Retina (tissue), 1 donor: Measurements from ENCODE around the gene DLX6.
"Not testable (repeated sequence)": the region's sequence is repeated elsewhere in the genome, so short reads cannot be mapped to it uniquely, and the experiment has no call there.

Experiments
- DNase-seq: peaks from one replicate; pipeline ENCODE4 v3.0.0-alpha.2; 2016

Gene DLX6

DNA sequence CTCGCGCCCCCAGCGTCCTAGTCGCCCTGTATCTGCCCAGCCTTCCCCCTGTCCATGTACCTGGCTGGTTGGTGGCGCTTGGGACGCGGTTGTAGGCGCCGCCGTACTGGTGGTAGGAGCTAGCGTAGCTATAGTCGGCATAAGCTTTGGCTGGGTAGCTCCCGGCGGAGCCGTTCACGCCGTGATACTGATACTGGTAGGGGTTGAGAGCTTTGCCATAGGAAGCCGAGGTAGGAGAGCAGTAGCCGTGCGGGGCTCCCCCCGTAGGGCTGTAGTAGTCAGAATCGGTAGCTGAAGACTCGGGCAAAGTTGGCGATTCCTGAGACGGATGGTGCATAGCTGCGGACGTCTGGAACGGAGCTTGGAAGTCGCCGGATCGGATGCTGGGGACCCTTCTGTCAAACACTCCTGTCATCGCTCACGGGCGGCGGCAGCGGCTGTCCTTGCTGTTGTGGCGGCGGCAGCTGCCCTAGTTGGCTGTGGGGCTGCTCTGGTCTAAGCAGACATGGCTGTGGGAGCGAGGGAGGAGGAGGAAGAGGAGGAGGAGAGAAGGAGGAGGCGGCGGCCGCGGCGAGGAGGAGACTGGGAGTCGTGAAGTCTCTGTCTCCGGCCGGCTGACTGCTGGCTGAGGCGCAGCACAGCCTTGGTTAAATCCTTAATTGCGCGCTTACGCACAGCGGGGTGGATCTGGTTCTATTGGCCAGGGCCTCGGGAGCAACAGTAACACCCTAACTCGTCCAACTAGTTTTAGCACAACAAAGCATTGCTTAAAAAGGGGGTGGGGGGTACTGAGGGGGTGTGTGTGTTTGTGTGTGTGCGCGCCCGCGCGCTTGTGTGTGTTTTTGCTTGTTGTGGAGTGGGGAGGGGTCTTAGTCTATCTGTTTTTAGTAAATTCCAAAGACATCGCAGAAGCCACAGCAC lies 19.1 kb downstream of the DLX6 start, which contains the start of gene DLX5:
Gene DLX5 (minus strand): TSS at position 623 of the 921 bp plus-strand sequence. CDS start 208 bp downstream, at position 415.
- peak; percentile 84 for DNase-seq

DNA sequence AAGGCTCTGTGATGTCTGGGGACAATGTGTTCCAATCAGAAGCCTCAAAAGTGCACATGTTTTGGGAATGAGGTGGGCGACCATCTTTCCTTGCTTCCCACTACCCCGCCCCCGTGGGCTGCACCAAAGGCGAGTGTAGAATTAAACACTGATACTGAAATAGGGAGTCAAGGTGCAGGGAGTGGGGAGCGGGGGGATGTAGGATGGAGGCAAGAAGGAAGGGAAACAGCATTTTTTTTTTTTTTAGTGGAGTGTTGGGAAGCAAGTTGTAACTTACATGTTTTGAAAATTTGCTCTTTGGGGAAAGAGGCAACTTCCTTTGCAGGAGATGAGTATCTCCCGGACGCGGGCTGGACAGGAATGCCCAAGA lies 19.8 kb downstream of the DLX6 start:
- DNase-seq = no peak

DNA sequence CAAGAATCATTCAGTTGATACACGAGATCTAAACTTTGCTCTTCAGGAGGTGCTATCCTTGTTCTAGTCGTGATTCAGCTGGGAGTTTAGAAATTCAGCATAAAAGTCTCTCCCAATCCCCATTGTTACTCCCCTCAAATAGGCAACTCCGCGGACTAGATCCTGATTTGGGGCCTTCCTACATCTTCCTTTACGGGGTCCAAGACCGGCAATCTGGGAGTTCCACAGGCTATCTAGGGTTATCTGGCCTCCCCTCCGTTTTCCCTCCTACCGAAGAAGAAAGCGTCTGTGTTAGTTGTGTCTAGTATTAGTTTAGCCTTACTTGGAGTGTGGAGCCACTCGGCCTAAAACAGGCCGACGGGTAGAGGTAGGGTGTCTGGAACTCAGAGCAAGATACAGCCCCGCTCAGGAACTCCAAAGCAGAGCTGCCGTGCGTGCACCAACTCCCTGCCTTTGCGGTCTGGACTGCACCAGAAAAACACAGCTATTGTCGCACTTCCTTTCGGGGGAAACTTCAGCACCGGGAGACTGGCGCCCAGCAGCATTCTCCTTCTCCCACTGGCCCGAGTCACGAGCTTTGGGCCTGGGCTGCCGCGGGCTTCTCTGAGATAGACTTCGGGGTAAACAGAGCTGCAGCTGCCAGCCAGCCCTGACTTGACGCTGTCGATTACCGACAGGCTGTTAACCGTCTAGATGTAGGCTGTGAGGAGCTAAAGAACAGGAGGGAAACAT lies 20.8 kb downstream of the DLX6 start:
- peak; percentile 73 for DNase-seq

DNA sequence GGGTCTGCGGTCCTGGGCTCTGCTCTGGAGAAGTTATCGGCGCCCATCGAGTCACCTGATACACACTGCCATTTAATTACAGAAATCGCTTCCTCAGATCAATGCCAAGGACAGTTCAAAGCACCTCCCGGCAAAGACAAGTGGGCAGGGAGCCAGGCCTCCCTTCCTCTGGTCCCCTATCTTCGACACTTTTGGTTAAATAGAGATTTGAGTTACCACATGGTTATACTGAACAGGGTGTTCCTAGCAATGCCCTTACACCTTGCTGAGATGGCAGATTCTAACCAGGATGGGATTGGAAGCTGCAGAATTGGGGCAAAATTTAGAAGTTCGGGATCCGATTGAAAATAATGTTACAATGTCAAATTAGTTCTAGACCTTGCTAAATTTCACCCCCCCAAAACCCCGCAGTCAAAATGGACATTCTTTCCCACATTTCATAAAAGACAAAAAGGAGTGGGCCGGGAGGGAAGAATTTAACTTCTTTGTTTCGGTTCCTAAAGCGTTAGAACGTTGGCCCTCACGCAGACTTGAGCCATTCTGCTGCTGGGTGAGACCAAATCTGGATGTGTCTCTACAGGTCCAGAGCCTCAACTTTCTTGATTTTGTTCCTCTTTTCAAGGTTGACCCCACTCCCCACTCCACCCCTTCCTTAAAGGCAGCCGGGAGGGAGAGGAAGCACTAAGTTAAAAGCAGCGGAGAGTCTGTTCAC lies 21.5 kb downstream of the DLX6 start:
- no peak for DNase-seq

DNA sequence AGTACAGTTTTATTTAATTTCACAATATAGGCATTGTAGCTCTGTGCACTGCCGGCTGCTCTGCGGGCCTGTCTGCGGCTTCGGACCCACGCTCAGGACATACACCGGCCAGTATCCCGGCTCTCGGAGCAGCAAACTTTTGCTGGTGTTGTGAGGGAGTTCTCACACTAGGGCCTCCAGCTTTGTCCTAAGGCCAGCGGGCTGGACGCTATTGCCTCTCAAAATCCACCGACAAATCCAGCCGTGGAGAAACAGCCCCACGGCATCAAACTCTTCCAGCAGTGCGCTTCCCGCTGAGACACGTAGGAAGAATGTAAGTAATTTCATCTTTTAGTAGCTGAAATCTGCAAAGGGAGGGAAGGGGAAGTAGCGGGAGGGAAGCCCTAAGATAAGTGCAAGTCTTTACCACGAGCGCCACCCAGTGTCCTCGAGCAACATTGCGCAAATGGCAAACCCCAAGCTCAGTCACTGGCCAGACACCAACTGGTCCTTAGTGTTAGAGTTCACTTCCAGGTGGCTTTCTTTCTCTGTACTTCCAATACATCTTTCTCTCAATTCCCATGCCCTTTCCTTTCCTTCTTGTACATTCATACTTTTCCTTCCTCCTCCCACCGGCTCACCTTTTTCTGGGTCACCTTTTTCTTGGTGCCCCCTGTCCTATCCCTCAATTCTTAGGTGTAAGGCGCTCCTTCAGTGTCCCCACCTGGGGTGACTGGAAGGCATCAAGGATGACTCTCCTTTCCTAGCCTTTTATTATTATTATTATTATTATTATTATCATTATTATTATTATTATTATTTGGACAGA lies 22.3 kb downstream of the DLX6 start:
- DNase-seq = peak; percentile 89

DNA sequence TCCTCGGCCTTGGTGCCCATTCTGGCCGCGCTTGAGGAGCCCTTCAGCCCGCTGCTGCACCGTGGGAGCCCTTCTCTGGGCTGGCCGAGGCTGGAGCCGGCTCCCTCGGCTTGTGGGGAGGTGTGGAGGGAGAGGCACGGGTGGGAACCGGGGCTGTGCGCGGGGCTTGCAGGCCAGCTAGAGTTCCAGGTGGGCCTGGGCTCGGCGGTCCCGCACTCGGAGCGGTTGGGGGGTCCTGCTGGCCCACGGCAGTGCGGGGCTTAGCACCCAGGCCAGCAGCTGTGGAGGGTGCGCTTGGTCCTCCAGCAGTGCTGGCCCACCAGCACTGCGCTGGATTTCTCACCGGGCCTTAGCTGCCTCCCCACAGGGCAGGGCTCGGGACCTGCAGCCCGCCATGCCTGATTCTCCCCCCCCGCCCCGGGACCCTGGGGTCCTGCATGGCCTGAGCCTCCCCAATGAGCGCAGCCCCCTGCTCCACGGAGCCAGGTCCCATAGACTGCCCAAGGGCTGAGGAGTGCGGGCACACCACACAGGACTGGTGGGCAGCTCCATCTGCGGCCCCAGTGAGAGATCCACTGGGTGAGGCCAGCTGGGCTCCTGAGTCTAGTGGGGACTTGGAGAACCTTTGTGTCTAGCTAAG lies 29.0 kb downstream of the DLX6 start:
- not testable (repeated sequence) for DNase-seq

DNA sequence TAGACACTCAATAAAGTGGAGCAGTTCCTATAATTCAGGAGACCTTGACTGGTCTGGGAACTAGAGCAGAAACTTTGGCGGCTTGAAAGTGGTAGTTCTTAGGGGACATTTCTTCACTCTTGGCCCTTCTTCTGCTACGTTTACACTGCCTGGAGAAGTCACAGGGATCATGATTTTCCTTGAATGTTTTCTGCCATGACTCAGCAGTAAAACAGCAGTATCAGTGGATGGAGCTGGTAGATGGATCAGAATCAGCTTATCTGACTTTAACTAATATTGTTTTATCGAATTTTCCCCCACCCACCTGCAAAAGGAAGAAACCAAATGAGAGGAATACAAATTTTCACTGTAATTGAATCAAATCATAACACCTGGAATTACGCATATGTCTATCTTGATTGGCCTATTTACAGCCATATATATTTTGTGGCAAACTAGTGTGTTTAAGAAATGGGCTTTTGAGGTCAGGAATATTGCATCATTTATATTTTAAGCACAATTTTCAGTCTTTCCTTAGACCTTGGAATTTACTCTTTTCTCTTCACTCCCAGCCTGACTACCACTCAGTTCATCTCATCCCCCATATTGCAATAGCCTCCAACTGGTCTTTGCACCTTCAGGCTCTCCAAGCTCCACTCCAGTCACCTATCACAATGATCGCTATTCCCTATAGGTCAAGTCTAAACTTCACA lies 34.2 kb downstream of the DLX6 start:
- no peak for DNase-seq

DNA sequence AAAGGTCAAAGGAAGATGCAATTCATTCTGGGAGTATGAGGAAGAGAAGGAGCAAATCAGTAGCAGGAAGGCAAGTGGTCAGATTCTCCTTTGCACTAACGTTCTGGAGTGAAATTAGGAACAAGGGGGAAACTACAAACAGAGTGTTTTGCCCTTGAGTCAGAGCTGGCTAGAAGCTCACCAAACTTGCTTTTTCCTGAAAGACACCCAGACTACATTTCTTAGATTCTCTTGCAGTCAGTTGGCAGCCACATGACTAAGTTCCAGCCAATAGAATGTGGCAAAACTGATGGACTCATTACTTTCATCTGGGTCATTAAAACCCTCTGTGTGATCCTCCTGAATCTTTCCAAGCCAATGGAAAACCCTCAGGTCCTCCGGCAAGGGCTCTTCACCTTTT lies 37.9 kb downstream of the DLX6 start:
- DNase-seq = no peak
